Ascending aorta (tissue), 2 donors: ENCODE results near the gene IL17B. TPM values are rescaled to one million over a fixed set of nuclear protein-coding genes. Genes with fewer than 3 reads are reported as not detected.

Source experiments
- DNase-seq, 2 donors: peaks; one replicate each; pipeline ENCODE4 v3.0.0-alpha.2; 2019; ENCODE audit warnings: low spot score in 2 of 2
- H3K27ac ChIP-seq, 2 donors: fragments of 200-600 bp; sonication (generic); one replicate each; pipeline ENCODE4 v1.5.1; 2016 to 2017; ENCODE audit warnings: mild to moderate bottlenecking in 1 of 2
- H3K27me3 ChIP-seq: fragments of 200-600 bp; sonication (generic); one replicate; pipeline ENCODE4 v1.5.1; 2017
- H3K36me3 ChIP-seq, 2 donors: fragments of 200-600 bp; sonication (generic); one replicate each; pipeline ENCODE4 v1.5.1; 2016
- H3K4me1 ChIP-seq, 2 donors: fragments of 200-600 bp; sonication (generic); one replicate each; pipeline ENCODE4 v1.5.1; 2016 to 2017; ENCODE audit warnings: mild to moderate bottlenecking in 1 of 2
- H3K4me3 ChIP-seq, 2 donors: fragments of 200-600 bp; sonication (generic); one replicate each; pipeline ENCODE4 v1.5.1; 2016 to 2017; ENCODE audit warnings: mild to moderate bottlenecking in 1 of 2
- H3K9me3 ChIP-seq, 2 donors: fragments of 200-600 bp; sonication (generic); one replicate each; pipeline ENCODE4 v1.5.1; 2016
- CTCF ChIP-seq, 3 experiments: fragments of 200-600 bp in 2 of 3; fragments of 450-650 bp in 1 of 3; sonication (generic) in 2 of 3; IDR thresholded peaks; one replicate each; pipeline ENCODE4 v1.5.1; 2016 to 2019; ENCODE audit warnings: antibody characterized with exemption in 3 of 3, mild to moderate bottlenecking in 1 of 3, moderate library complexity in 1 of 3
- intact Hi-C: fragments of 100-400 bp; cut with DNase I; formaldehyde crosslinking; loops from one replicate; pipeline ENCODE4 v1.15.1; 2023
- total RNA-seq: library from RNA; depleted of rRNA; stranded (reverse); fragments of >200 nt; gene quantifications from one replicate; pipeline ENCODE4 v1.1.0, GENCODE V29; 2016

IL17B gene
- total RNA-seq, 1 donor from 2014 or later = 46.8 TPM

GRCh38 chr5:149407323-149408251 lies 28.5 kb upstream of the IL17B start:
- peaks cover 16 to 27% of the 10 kb centered on the region in 2 donors for H3K4me1 ChIP-seq
- peaks cover 51 to 52% of the 10 kb centered on the region in 2 donors for H3K36me3 ChIP-seq
- peak overlapping the region; percentile 64 to 87 for H3K4me3 ChIP-seq
- peak in 1 of 2 donors; percentile 63 for DNase-seq
- no peaks in the 10 kb centered on the region for H3K27me3 ChIP-seq
- no peak for TF ChIP-seq CTCF (IDR thresholded peaks at IDR 0.05)
- H3K9me3 ChIP-seq = no peaks in the 10 kb centered on the region
- intact Hi-C loops = no loop called here
- H3K27ac ChIP-seq = peak overlapping the region; percentile 88 to 90

- peak overlapping the region; percentile 88 to 90 for H3K27ac ChIP-seq
- peaks cover 45 to 46% of the 10 kb centered on the region in 2 donors for H3K36me3 ChIP-seq
- H3K9me3 ChIP-seq = no peaks in the 10 kb centered on the region
- H3K4me1 ChIP-seq = peaks cover 16 to 27% of the 10 kb centered on the region in 2 donors
- no peaks in the 10 kb centered on the region for H3K27me3 ChIP-seq
- no peak for DNase-seq
- intact Hi-C loops = loop anchor here (1.0 kb wide), 1 partner anchor 24 kb away; no protein-coding TSS in a partner anchor
- H3K4me3 ChIP-seq = peak overlapping the region; percentile 64 to 87
- no peak for TF ChIP-seq CTCF (IDR thresholded peaks at IDR 0.05)
These were observed 27.9 kb upstream of the IL17B start for GRCh38 chr5:149406979-149407306.

- Histone ChIP-seq H3K27me3 (no peaks in the 10 kb centered on the region), H3K9me3 (no peaks in the 10 kb centered on the region), H3K4me3 (peak overlapping the region; percentile 64 to 87), H3K27ac (peak overlapping the region; percentile 88 to 90), H3K4me1 (peaks cover 16 to 27% of the 10 kb centered on the region in 2 donors), H3K36me3 (peaks cover 40 to 41% of the 10 kb centered on the region in 2 donors)
- TF ChIP-seq CTCF (IDR thresholded peaks at IDR 0.05) = peak in 2 of 3 experiments; percentile 15 to 25
- intact Hi-C loops = loop anchor here (1.0 kb wide), 1 partner anchor 23 kb away; no protein-coding TSS in a partner anchor
- DNase-seq = peak; percentile 80 to 94
These were observed 27.3 kb upstream of the IL17B start for GRCh38 chr5:149406203-149406978.

- Histone ChIP-seq H3K36me3 (peaks cover 33 to 34% of the 10 kb centered on the region in 2 donors), H3K4me1 (peaks cover 16 to 27% of the 10 kb centered on the region in 2 donors), H3K4me3 (peak overlapping the region in 1 of 2 donors; percentile 87), H3K9me3 (no peaks in the 10 kb centered on the region), H3K27me3 (no peaks in the 10 kb centered on the region), H3K27ac (peak overlapping the region; percentile 88 to 90)
- peak in 1 of 2 donors; percentile 71 for DNase-seq
- intact Hi-C loops = loop anchor here (1.0 kb wide), 1 partner anchor 22 kb away; no protein-coding TSS in a partner anchor
- TF ChIP-seq CTCF (IDR thresholded peaks at IDR 0.05) = no peak
These were observed 26.6 kb upstream of the IL17B start for GRCh38 chr5:149405550-149406202.
